ENCODE data around the gene COL13A1.

The COL13A1 gene

GRCh38 chr10:69979174-69979573 is 177.5 kb downstream of the COL13A1 start:
- H3K9ac ChIP-seq (ENCODE audit: low read depth in 1 of 2, low read length in 2 of 2), result no peak overlapping the region
- H3K4me1 ChIP-seq (ENCODE audit: control insufficient read depth in 2 of 2, insufficient read depth in 2 of 2, low read length in 2 of 2), result no peaks in the 10 kb centered on the region
- no peak overlapping the region for H3K4me3 ChIP-seq (ENCODE audit: low read length in 2 of 2)
- H3K9me3 ChIP-seq (ENCODE audit: control insufficient read depth in 2 of 2, low read length in 2 of 2), result peaks cover 0 to 2% of the 10 kb centered on the region in 2 donors
- no peak overlapping the region for H3K27ac ChIP-seq (ENCODE audit: low read depth in 2 of 2, low read length in 2 of 2)
- H3K27me3 ChIP-seq (ENCODE audit: control insufficient read depth in 2 of 2, insufficient read depth in 2 of 2, low read length in 2 of 2), result peaks cover 4 to 13% of the 10 kb centered on the region in 2 donors
- H3K36me3 ChIP-seq (ENCODE audit: control insufficient read depth in 2 of 2, insufficient read depth in 2 of 2, low read length in 2 of 2), result no peaks in the 10 kb centered on the region

GRCh38 chr10:69980672-69981071 is 179.0 kb downstream of the COL13A1 start:
- H3K27ac ChIP-seq (ENCODE audit: low read depth in 2 of 2, low read length in 2 of 2), result no peak overlapping the region
- H3K4me3 ChIP-seq (ENCODE audit: low read length in 2 of 2), result no peak overlapping the region
- H3K9ac ChIP-seq (ENCODE audit: low read depth in 1 of 2, low read length in 2 of 2), result no peak overlapping the region
- H3K4me1 ChIP-seq (ENCODE audit: control insufficient read depth in 2 of 2, insufficient read depth in 2 of 2, low read length in 2 of 2), result no peaks in the 10 kb centered on the region
- H3K9me3 ChIP-seq (ENCODE audit: control insufficient read depth in 2 of 2, low read length in 2 of 2), result peaks cover 0 to 2% of the 10 kb centered on the region in 2 donors
- H3K27me3 ChIP-seq (ENCODE audit: control insufficient read depth in 2 of 2, insufficient read depth in 2 of 2, low read length in 2 of 2), result peaks cover 4 to 13% of the 10 kb centered on the region in 2 donors
- H3K36me3 ChIP-seq (ENCODE audit: control insufficient read depth in 2 of 2, insufficient read depth in 2 of 2, low read length in 2 of 2), result no peaks in the 10 kb centered on the region

DNA sequence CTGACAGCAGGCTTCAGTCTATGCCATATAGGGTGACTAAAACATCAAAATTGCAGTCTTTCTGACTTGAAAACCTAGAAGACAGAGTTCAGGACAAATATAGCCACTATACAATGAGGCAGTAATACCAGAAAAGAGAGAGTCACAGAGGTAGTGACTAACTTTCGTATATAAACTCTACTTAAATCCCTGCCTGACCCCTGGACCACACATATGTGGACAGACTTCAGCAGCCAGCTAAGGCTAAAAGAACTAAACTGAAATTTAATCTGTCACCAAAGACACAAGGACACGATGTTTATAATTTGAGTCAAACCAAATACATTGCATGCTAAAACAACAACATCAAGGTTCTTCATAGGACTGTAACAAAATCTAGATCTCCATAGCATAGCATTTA is 186.4 kb downstream of the COL13A1 start:
- H3K4me3 ChIP-seq (ENCODE audit: low read length in 2 of 2), result no peak overlapping the region
- no peaks in the 10 kb centered on the region for H3K9me3 ChIP-seq (ENCODE audit: control insufficient read depth in 2 of 2, low read length in 2 of 2)
- no peak overlapping the region for H3K9ac ChIP-seq (ENCODE audit: low read depth in 1 of 2, low read length in 2 of 2)
- H3K27me3 ChIP-seq (ENCODE audit: control insufficient read depth in 2 of 2, insufficient read depth in 2 of 2, low read length in 2 of 2), result peaks cover 0 to 2% of the 10 kb centered on the region in 2 donors
- no peak overlapping the region for H3K27ac ChIP-seq (ENCODE audit: low read depth in 2 of 2, low read length in 2 of 2)
- H3K36me3 ChIP-seq (ENCODE audit: control insufficient read depth in 2 of 2, insufficient read depth in 2 of 2, low read length in 2 of 2), result no peaks in the 10 kb centered on the region
- H3K4me1 ChIP-seq (ENCODE audit: control insufficient read depth in 2 of 2, insufficient read depth in 2 of 2, low read length in 2 of 2), result no peaks in the 10 kb centered on the region

- Histone ChIP-seq H3K4me1 (ENCODE audit: control insufficient read depth in 2 of 2, insufficient read depth in 2 of 2, low read length in 2 of 2) (no peaks in the 10 kb centered on the region), H3K9ac (ENCODE audit: low read depth in 1 of 2, low read length in 2 of 2) (no peak overlapping the region), H3K36me3 (ENCODE audit: control insufficient read depth in 2 of 2, insufficient read depth in 2 of 2, low read length in 2 of 2) (no peaks in the 10 kb centered on the region), H3K9me3 (ENCODE audit: control insufficient read depth in 2 of 2, low read length in 2 of 2) (no peaks in the 10 kb centered on the region), H3K4me3 (ENCODE audit: low read length in 2 of 2) (no peak overlapping the region), H3K27ac (ENCODE audit: low read depth in 2 of 2, low read length in 2 of 2) (no peak overlapping the region), H3K27me3 (ENCODE audit: control insufficient read depth in 2 of 2, insufficient read depth in 2 of 2, low read length in 2 of 2) (peaks cover 0 to 2% of the 10 kb centered on the region in 2 donors)
Observed at GRCh38 chr10:69991151-69991550, 189.4 kb downstream of the COL13A1 start.

GRCh38 chr10:69994262-69994661 is 192.6 kb downstream of the COL13A1 start:
- Histone ChIP-seq H3K4me3 (ENCODE audit: low read length in 2 of 2) (no peak overlapping the region), H3K4me1 (ENCODE audit: control insufficient read depth in 2 of 2, insufficient read depth in 2 of 2, low read length in 2 of 2) (no peaks in the 10 kb centered on the region), H3K9ac (ENCODE audit: low read depth in 1 of 2, low read length in 2 of 2) (no peak overlapping the region), H3K27ac (ENCODE audit: low read depth in 2 of 2, low read length in 2 of 2) (no peak overlapping the region), H3K9me3 (ENCODE audit: control insufficient read depth in 2 of 2, low read length in 2 of 2) (no peaks in the 10 kb centered on the region), H3K27me3 (ENCODE audit: control insufficient read depth in 2 of 2, insufficient read depth in 2 of 2, low read length in 2 of 2) (no peaks in the 10 kb centered on the region), H3K36me3 (ENCODE audit: control insufficient read depth in 2 of 2, insufficient read depth in 2 of 2, low read length in 2 of 2) (no peaks in the 10 kb centered on the region)

GRCh38 chr10:69996611-69997010 is 194.9 kb downstream of the COL13A1 start:
- Histone ChIP-seq H3K27ac (ENCODE audit: low read depth in 2 of 2, low read length in 2 of 2) (no peak overlapping the region), H3K4me1 (ENCODE audit: control insufficient read depth in 2 of 2, insufficient read depth in 2 of 2, low read length in 2 of 2) (no peaks in the 10 kb centered on the region), H3K4me3 (ENCODE audit: low read length in 2 of 2) (no peak overlapping the region), H3K9me3 (ENCODE audit: control insufficient read depth in 2 of 2, low read length in 2 of 2) (no peaks in the 10 kb centered on the region), H3K27me3 (ENCODE audit: control insufficient read depth in 2 of 2, insufficient read depth in 2 of 2, low read length in 2 of 2) (no peaks in the 10 kb centered on the region), H3K36me3 (ENCODE audit: control insufficient read depth in 2 of 2, insufficient read depth in 2 of 2, low read length in 2 of 2) (no peaks in the 10 kb centered on the region), H3K9ac (ENCODE audit: low read depth in 1 of 2, low read length in 2 of 2) (no peak overlapping the region)

DNA sequence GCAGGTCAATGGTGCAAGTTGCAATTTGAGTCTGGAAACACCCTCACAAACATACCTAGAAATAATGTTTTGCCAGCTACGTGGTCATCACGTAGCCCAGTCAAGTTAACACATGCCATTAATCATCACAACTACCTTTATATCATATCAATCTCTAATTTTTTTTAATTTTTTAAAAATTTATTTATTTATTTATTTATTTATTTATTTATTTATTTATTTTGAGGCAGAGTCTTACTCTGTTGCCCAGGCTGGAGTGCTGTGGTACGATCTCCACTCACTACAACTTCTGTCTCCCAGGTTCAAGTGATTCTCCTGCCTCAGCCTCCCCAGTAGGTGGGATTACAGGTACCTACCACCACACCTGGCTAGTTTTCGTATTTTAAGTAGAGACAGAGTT is 198.6 kb downstream of the COL13A1 start:
- H3K36me3 ChIP-seq (ENCODE audit: control insufficient read depth in 2 of 2, insufficient read depth in 2 of 2, low read length in 2 of 2), result no peaks in the 10 kb centered on the region
- H3K4me1 ChIP-seq (ENCODE audit: control insufficient read depth in 2 of 2, insufficient read depth in 2 of 2, low read length in 2 of 2), result no peaks in the 10 kb centered on the region
- no peaks in the 10 kb centered on the region for H3K9me3 ChIP-seq (ENCODE audit: control insufficient read depth in 2 of 2, low read length in 2 of 2)
- no peak overlapping the region for H3K4me3 ChIP-seq (ENCODE audit: low read length in 2 of 2)
- no peak overlapping the region for H3K9ac ChIP-seq (ENCODE audit: low read depth in 1 of 2, low read length in 2 of 2)
- H3K27me3 ChIP-seq (ENCODE audit: control insufficient read depth in 2 of 2, insufficient read depth in 2 of 2, low read length in 2 of 2), result no peaks in the 10 kb centered on the region
- H3K27ac ChIP-seq (ENCODE audit: low read depth in 2 of 2, low read length in 2 of 2), result no peak overlapping the region

DNA sequence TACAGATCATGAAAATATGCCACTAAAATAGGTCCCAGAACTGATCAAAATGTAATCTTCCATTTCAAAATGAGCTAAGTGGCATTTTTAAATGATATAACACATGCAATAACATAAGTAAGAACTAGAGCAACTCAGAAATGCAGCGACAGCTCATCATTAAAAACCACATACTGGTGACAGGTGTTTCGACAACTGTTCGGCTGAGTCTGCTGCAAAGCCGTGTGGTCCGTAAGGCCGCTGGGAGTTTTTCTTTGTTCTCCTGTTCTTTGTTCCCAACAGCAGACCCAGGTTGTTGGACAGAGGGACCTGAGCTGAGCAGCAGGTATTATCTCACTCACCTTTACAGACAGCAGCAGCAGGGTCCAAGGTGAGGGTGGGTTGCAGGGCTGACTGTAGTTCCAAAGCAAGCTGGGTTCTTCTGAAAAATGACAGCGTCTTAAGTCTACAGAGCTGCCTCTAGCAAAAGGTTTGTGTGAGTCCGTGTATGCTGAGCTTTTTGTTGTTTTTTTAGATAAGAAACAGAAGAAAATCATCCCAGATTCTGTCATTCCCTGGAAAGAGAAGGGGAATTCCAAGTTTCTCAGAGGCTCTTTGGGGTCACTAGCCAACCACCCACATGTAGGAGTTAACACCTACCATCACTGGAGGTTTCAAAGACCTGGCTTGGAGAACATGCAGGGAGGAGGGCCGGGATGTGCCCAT is 205.6 kb downstream of the COL13A1 start:
- Histone ChIP-seq H3K36me3 (ENCODE audit: control insufficient read depth in 2 of 2, insufficient read depth in 2 of 2, low read length in 2 of 2) (no peaks in the 10 kb centered on the region), H3K9ac (ENCODE audit: low read depth in 1 of 2, low read length in 2 of 2) (no peak overlapping the region), H3K4me1 (ENCODE audit: control insufficient read depth in 2 of 2, insufficient read depth in 2 of 2, low read length in 2 of 2) (no peaks in the 10 kb centered on the region), H3K27ac (ENCODE audit: low read depth in 2 of 2, low read length in 2 of 2) (no peak overlapping the region), H3K27me3 (ENCODE audit: control insufficient read depth in 2 of 2, insufficient read depth in 2 of 2, low read length in 2 of 2) (no peaks in the 10 kb centered on the region), H3K9me3 (ENCODE audit: control insufficient read depth in 2 of 2, low read length in 2 of 2) (no peaks in the 10 kb centered on the region), H3K4me3 (ENCODE audit: low read length in 2 of 2) (no peak overlapping the region)
